NCI-H2171 treated with DMSO at 0.1 percent for 48 hours (cell line): ENCODE measurements around the gene COBL.

Source experiments
- DNase-seq: peaks from one replicate; lab custom pipeline; 2025; lab: John Stamatoyannopoulos, UW

Gene COBL

DNA sequence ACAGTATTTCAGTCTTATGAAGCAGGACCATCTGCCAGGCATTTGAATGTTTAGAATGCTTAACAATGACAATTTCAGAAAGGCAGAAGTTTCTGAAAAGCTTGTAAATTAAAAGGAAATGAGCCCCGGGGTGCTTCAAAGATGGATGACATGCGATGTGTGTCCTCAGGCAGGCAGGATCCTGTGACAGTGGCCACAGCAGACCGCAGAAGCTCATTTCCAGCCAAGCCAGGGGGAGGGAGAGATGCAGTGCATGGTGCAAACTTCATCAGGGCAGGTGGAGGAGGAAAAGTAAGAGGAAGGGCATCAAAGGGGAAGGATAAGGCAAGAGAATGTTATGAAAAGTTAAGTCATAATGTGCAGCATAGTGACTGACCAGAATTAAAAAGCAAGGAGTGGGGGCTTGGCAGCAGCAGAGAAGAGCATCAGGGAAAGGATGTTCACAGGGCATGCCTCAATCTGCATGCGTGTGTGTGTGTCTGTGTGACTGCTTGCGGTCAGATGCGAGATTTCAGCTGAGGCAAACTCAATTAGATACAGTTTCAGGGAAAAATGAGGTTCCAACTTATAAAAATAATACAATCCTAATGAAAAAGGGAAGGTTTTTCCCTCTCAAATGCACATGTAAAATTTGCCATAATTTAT is 173.7 kb downstream of the COBL start:
- no peak for DNase-seq

DNA sequence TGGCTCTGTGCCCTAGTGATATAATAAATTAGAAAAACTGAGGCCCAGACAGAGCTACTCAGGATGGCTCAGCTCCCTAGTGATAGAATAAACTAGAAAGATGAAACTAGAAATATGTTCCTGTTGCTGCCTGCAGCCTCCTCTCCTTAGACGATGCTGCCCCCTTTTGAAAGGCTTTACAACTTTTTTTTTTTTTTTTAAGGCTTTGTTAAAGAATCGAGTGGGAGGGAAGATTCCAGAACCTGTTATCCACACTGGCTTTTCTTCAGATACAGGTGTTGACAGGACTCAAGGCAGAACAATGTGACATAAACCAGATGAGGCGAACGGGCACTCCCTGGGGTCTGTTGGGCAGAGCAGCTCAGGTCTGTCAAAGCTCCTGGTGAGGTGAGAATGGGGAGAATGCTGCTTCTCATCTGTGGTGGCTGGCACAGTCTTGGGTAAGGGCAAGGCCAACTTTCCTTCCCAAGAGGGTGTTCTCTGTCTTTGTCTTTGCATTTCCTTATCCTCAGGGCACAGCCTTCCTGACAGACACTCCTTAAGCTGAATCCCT is 175.1 kb downstream of the COBL start:
- peak; percentile 44 for DNase-seq

GRCh38 chr7:51140199-51141164 is 176.1 kb downstream of the COBL start:
- DNase-seq: no peak

GRCh38 chr7:51139796-51140195 is 176.8 kb downstream of the COBL start:
- no peak for DNase-seq

GRCh38 chr7:51138123-51139085 is 178.2 kb downstream of the COBL start:
- DNase-seq: peak; percentile 46

- no peak for DNase-seq
These were observed 181.0 kb downstream of the COBL start for GRCh38 chr7:51135576-51135975.

DNA sequence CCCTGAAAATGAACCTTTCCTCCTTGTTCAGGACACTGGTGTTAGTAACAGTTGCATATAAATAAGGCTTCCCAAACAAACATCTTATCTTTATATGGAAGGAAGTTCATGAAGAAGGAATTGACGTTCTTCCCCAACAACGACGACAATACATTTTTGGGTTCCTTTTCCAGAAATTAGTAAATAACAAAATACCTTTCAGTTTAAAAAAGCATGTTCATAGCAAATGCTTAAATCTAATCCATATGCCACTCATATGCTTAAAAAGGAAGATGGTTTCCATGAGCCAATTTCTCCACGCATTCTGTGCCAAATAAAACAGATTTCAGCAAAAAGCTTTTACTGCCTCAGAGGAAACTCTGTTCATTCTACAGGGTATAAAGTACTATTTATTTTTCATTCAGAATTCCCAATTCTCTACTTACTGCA is 182.6 kb downstream of the COBL start:
- no peak for DNase-seq

DNA sequence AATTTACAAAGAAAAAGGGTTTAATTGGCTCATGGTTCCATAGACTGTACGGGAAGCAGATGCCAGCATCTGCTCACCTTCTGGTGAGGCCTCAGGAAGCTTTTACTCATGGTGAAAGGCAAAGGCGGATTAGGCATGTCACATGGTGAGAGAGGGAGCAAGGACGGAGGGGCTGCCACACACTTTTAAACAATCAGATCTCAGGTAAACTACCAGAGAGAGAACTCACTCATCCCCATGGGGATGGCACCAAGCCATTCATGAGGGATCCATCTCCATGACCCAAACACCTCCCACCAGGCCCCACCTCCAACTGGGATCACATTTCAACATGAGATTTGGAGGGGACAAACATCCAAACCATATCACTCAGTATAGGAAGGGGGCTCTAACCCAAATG is 183.9 kb downstream of the COBL start:
- DNase-seq: no peak

- no peak for DNase-seq
These were observed 186.8 kb downstream of the COBL start for GRCh38 chr7:51129527-51130472.

DNA sequence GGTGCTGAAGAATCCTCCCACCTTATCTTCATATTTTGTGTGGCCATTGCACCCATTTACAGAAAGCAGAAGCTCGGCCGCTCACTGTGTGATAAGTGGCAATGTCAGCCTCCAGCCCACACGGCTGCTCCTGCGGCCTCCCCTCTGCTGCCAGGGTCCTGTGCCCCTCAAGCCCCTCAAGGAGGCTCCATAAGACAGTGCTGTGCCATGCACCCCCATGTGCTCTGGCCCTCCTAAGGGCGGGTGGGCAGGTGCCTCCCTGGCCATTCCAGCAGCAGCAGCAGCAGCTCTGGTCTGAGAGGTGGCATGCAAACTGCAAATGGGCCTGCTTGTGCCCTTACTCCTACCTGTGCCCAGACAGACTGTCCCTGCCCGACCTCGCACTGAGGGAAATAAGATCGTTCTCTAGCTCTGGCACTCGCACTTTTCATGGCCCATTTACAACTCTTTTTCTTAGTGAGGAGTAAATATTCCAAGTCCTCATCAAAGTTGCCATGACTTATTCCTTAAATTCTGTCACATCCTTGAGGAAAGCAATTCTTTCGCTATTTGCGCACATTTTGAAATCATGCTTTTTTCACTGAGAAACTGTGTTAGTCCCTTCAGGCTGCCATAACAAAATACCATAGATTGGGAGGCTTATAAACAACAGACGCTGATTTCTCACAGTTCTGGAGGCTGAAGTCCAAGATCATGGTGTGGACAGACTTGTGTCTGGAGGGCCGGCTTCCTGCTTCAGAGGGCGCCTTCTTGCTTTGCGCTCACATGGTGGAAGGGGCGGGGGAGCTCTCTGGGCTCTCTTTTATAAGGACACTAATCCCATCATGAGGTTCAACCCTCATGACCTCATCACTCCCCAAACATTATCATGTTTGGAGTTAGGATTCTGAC is 187.8 kb downstream of the COBL start:
- DNase-seq: no peak

GRCh38 chr7:51127618-51127904 is 189.0 kb downstream of the COBL start:
- no peak for DNase-seq

GRCh38 chr7:51126813-51127617 is 189.6 kb downstream of the COBL start:
- no peak for DNase-seq

GRCh38 chr7:51126324-51126723 is 190.3 kb downstream of the COBL start:
- no peak for DNase-seq

- DNase-seq: no peak
These were observed 192.3 kb downstream of the COBL start for GRCh38 chr7:51124321-51124720.

DNA sequence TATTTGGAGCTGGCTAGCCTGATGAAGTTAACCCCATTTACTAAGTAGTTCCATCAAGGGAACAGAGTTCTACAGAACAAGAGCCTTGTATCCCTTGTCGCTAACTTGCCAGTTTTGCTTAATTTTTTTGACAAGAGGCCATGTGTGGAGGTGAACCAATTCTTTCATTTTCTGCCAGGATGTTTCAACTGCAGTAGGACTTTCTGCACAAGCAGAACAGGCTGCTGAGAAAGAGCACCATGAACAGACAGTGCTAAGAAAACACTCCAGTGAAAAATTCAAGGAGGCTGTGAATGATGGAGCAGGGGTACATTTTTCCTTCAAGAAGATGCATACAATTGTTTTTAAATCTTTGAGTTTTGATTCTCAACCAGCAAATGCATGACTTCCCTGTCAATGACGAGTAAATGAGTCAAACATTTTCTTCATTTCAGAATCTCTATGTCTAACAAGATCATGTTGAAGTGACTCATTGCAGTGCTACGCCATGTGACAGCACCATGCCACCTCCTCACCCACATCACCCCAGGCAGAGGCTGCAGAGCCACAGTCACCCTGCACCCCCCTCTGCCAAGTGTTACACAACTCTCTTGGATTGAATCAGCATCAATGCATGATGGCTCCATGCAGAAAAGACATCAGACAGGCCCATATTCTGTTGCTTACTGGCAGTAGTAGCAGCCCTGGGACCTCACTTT is 193.1 kb downstream of the COBL start:
- no peak for DNase-seq

DNA sequence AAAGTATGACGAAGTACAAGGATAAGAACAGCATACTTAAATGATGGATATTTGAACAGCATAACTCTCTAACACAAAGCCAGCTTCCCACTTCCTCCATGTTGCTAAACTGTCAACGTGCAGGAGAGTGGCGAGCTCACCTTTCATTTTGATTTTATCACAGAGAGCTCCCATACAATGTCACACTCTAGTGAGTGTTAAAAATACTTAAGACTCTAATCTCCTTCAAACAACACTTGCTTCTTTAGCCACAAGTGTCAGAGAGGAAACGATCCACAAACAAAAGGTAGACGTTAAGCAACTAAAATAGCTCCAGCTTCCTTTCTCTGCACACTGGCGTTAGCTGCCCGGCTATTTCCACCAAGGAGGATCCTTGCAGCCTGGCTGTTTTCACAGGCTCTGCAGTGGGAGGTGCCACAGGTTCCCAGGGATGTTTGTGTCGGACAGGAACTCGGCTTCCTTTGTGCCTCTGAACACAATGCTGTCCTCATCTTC is 194.6 kb downstream of the COBL start:
- DNase-seq: no peak

DNA sequence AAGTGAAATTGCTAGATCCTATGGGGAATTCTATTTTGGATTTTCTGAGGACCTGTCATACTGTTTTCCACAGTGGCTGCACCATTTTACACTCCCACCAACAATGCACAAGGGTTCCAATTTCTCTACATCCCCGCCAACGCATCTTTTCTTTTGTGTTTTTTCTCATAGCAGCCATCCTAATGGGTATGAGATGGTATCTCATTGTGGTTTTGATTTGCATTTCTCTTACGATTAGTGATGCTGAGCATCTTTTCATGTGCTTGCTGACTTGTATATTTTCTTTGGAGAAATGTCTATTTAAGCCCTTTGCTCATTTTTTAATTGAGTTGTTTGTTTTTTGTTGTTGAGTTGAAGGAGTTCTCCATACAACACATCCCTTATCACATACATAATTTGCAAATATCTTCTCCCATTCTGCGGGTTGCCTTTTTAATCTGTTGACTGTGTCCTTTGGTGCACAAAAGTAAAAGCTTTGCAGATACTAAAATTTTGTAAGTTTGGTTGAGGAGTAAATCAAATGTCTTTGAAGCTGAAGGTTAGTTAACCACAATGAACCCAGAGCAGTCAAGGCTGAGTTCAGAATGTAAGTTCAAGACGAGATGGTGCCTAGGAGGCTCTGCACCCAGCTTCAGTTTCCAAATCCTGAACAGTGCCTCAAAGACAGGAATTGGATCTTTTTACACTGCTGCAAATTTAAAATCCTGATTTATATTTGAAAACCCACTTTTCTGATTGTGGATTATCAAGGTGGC is 195.4 kb downstream of the COBL start:
- no peak for DNase-seq
